GM11168 (cell line): Measurements from ENCODE around the gene OTUB1.

ENCODE experiments used
- in situ Hi-C: fragments of 300-500 bp; cut with MboI; formaldehyde crosslinking; loops from one replicate; pipeline ENCODE4 v1.12.0; 2022; ENCODE audit warnings: low sequenced_read_pairs; ENCODE audit not compliant: unreplicated experiment

OTUB1 gene

DNA sequence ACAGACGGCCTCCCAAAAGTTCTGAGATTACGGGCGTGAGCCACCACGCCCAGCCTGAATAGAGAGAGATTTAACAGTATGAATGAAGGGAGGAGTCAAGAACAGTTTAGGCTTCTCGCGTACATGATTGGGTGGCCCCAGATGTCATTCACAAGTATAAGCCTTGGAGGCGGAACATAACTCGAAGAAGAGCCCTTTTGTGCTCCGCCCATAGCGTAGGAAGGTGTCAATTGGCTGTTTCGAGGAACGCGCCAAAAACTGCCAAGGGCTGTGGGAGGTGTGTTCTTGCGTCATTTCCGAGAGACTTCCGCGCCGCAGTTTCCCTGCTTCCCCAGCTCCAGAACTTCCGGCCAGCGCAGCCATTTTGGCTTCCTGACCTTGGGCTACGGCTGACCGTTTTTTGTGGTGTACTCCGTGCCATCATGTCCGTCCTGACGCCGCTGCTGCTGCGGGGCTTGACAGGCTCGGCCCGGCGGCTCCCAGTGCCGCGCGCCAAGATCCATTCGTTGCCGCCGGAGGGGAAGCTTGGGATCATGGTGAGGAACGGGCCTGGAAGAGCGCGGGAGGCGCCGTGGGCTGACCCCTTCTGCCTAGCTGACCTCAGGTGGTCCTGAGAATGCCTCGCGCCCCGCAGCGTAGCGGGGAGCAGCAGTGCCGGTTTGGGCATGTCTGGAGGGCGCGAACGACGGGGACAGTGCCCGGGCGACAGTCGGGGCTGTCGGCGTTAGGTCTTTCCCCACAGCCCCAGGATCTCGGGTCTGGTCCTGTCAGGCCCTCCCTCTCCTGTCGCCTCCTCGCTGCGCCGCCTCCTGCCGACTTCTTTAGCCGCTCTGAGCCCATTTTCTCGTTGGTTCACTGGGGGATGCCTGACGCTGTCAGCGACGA, 11.7 kb upstream of the OTUB1 start, which contains the start of gene COX8A:
Gene COX8A (plus strand): TSS at position 362 of the 885 bp plus-strand sequence. CDS start 61 bp downstream, at position 423.
- in situ Hi-C loops, result no loop called here

GRCh38 chr11:63978551-63979239, 7.5 kb upstream of the OTUB1 start:
- in situ Hi-C loops, result no loop called here

DNA sequence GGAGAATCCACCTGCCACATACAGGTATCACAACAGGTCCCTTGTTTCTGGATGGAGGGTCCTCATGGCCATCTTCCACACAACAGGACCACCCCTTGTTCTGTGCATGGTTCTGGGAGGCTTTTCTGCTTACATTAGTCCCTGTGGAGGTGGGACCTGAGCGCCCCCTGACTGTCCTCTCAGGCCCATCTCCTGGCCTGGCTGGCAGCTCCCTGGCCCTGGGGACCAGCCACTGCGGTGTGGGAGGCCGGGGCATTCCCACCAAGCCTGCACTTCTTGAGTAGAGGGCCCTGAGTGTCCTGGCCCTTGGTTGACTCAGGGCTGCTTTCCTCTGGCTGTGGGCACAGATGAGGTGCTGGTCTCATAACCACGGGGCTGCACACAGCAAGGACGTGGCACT, 6.8 kb upstream of the OTUB1 start:
- in situ Hi-C loops, result no loop called here

DNA sequence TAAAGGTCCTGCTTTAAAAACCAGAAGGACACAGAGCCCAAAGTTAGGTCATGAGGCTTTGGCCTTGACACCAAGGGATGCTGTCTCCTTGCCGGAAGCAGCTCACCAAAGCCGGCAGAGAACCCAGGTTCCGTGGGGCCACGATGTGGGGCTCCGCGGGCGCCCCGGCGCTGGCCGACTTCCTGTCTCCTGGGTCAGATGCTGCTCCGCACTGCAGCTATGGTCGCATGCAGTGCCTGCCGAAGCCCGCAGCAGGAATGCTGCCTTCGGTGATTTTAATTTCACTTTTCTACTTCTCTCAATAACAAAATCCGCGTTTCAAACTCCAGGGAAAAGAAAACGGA, 454 bp upstream of the OTUB1 start:
- in situ Hi-C loops, result no loop called here

GRCh38 chr11:63986932-63987513, 785 bp downstream of the OTUB1 start:
- in situ Hi-C loops, result no loop called here

DNA sequence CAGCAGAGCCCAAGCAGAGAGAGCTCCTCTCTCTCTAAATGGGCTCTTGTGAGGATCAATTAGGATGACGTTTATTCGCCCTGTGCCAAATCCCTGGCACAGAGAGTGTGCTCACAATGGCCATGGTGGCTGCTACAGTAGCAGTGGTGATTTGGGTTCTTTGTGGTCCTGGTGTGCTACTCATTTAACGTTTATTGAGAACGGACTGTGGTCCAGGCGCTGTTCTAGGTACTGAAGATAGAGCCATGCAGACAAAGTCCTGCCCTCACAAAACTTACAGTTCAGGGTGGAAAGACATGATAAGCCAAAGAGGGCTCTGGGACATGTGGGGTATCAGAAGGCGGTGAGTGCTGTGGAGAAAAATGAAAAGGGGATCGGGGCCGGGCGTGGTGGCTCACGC, 5.3 kb downstream of the OTUB1 start:
- in situ Hi-C loops, result loop anchor here (5.0 kb wide), 1 partner anchor 166 kb away; no protein-coding TSS in a partner anchor

GRCh38 chr11:63993100-63993499, 6.9 kb downstream of the OTUB1 start:
- in situ Hi-C loops, result loop anchor here (5.0 kb wide), 1 partner anchor 164 kb away; no protein-coding TSS in a partner anchor

DNA sequence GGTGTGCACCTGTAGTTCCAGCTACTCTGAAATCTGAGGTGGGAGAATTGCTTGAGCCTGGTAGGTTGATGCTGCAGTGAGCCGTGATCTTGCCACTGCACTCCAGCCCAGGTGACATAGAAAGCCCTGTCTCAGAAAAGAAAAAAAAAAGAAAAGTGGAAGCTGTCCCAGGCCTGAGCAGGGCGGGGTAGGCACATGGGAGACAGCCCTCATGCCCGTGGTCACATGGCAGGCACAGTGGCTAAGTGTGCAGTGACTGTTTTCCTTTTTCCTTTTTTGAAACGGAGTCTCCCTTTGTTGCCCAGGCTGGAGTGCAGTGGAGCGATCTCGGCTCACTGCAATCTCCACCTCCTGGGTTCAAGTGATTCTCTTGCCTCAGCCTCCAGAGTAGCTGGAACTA, 7.8 kb downstream of the OTUB1 start:
- in situ Hi-C loops, result loop anchor here (5.0 kb wide), 1 partner anchor 163 kb away; no protein-coding TSS in a partner anchor

- in situ Hi-C loops, result no loop called here
These were observed 10.3 kb downstream of the OTUB1 start for GRCh38 chr11:63996512-63996911.

GRCh38 chr11:63997104-63997700, 11.0 kb downstream of the OTUB1 start:
- in situ Hi-C loops, result no loop called here

DNA sequence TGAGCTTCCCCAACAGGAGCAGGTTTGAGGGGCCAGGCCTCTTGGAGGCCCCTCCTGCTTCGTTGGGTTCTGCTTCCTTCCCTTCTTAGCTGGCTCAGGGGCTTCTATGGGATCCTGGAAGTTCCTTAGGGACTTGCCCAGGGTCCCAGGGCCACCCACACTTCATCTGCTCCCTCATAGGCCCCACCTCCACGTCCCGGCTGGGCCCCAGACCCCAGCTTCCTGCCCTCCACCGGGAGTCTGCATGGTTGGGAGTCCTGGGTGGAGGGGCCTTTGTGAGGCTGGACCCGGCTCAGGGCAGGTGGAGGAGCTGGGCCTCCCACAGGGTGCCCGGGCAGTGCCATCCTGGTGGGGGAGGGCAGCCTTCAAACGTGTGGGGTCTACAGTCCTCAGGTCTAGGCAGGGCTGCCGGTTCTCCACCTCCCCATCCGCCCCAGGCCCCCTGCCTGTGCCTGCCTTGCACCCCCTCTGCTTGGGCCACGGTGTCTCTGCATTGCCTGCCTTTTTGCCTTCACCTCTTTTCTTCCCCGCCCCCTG, 11.6 kb downstream of the OTUB1 start:
- in situ Hi-C loops, result no loop called here

DNA sequence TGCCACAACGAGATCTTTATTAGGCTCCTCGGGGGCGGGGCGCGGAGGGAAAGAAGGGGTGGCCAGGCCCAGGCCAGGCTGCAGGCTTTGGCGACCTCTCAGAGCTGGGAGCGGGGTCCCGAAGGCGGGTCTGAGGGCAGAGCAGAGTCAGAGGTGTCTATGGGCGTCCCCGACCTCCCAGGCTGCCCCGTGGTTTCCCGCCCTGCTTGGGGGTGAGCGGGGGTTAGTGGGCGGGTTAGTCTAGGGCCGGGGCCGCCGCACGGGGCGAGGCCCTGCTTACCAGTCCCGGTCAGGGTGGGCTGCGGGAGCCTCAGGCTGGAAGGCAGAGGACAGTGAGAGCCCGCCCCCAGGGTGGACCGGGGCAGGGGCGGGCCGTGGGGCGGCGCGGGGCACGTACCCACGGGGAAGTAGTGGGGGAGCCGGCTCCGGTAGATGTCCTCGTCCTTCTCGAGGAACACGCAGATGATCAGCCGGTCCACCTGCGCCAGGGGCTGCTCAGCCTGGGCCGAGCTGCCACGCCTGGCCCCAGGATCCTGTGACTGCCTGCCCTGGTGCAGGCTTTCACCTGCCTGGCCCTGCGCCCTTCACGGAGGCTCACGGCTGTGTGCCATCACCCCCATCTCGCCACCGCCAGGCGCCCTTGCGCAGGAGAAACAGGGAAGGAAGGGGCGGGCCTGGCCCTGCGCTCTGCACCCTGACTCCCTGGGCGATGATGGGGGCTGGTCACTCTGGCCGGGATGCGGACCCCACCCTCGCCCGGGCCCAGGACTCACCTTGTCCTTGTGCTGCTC, 12.5 kb downstream of the OTUB1 start:
- in situ Hi-C loops, result no loop called here

GRCh38 chr11:63999349-64000025, 13.2 kb downstream of the OTUB1 start:
- in situ Hi-C loops, result no loop called here

DNA sequence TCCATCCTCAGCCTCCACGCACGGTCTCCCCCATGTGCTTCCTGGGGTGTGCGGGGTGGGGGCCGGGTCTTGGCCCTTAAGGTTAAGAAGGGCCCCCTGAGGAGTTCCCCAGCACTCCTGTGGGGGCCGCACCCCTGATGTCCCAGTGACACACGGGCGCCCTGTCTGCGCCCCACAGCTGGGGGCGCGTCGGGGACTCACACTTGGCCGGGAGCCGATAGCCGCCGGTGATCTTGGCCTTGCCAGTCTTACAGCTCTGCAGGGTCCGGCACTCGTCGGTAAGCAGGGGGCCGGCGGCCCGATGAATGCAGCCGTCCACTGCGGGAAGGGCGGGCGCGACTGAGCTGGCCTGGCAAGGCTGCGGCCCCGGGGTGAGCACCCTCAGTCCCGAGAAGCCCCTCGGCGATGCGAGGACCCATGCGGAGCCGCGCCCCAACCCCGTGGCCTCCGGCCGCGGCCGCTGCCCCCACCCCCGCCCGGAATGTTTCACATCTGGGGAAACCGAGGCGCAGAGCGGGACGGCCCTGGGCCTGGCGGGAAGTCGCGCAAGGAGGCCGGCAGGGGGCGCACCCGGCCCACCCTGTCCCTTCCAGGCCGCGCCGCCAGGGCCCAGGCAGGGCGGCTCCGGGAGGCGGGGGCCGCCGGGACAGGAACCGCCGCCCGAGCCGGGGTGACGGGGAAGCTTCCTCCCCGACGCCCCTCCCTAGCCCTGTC, 13.9 kb downstream of the OTUB1 start:
- in situ Hi-C loops, result no loop called here

DNA sequence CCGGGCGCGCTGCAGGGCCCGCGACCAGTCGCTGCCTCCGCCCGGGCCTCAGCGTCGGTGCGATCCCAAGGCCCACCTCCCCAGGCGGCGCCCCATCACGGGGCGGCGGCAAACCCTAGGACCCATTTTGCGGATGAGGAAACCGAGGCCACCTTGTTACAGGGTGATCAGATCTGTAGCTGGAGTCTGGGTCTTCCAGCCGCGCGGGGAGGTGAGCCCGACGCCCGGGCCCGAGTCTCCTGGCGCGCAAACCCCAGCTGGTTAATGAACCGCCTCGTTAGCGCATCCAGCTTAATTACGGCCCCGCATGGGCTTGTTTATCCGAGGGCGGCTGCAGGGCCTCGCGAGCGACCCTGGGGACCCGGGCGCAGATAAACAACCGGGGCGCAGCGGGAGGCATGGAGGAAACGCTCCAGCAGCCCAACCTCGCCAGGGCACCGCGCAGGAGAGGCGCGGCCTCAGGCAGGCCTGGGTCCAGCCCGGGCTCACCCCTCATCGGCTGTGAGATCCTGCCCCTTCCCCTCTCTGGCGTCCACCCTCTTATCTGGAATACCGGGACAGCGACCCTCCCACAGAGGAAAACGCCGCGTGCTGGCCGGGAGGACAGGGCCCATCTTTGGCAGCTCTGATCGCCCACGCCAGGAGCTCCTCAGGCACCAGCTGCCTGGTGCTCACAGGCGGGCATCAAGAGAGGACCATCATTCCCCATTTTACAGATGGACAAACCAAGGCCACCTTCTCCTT, 14.7 kb downstream of the OTUB1 start:
- in situ Hi-C loops, result no loop called here

DNA sequence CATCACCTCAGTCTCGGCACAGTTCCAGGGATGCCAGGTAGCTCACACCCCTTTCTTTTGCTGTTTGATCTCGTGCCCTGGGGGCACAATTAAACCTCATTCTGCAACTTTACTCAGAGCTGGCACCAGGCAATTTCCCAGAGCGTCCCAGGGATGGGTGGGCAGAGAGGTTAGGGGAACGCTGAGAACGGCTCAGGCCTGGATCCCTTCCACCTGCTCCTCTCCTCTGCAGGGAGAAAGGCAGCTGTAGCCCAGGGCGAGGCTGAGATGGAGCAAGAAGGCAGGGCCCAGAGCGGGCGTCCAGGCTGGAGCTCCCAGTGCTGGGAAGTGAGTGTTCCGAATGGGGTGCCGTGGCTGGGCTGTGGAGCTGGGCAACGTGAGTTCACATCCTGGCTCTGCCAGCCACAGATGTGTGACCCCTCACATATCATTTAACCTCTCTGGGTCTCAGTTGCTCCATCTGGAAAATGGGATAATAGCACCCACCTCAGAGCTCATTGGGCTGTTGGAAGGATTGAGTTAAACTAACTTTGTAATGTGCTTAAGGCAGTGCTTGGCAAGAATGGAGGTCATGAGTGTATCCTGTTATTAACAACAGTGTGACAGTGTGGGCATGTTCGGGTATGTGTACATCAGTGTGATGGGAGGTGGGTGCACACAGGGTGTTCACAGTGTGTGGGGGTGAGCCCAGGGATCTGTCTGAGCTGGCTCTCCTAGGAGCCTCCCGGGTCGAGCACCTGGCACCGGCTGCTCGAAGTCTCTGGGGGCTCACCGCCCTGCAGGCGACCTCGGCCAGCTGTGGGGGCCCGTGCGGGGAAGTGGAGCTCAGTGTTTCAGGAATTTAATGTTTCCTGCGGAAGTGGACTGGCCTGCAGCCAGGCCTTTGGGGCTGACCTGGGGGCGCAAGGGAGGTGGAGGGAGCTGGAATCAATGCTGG, 15.5 kb downstream of the OTUB1 start:
- in situ Hi-C loops, result no loop called here
